IMR-90 (cell line): ENCODE data around the gene DHCR7. TPM values are rescaled to one million over a fixed set of nuclear protein-coding genes. Genes with fewer than 3 reads are reported as not detected.
A peak's percentile ranks its signal among the peaks of the same experiment; 100 is the strongest.

Experiments used
- ATAC-seq: fragments of 200-7000 bp; cut with Tn5 transposase; 2 replicates; pipeline ENCODE4 v1.9.1; 2020; ENCODE audit warnings: low read depth, mild to moderate bottlenecking, moderate library complexity
- BruUV-seq: library from RNA; stranded (reverse); fragments of 400-500 nt; replicated peaks from 2 replicates; lab custom pipeline; 2021; lab: Mats Ljungman, UMichigan
- CTCF ChIA-PET: fragments of 300-600 bp; formaldehyde crosslinking; extraction: SDS; loops from one replicate; lab custom pipeline; 2021; ENCODE audit warnings: antibody characterized with exemption; lab: Yijun Ruan, JAX
- POLR2A ChIA-PET: fragments of 300-600 bp; sonication (Branson Sonifier 250); formaldehyde crosslinking; loops from one replicate; lab custom pipeline; 2022; ENCODE audit warnings: antibody characterized with exemption; ENCODE audit not compliant: unreplicated experiment; lab: Charles Lee
- DNase-seq: peaks from one replicate; pipeline ENCODE4 v3.0.0; 2013
- H2AFZ ChIP-seq: replicated peaks from 2 replicates; pipeline ENCODE3; 2013; ENCODE audit warnings: low read length, mild to moderate bottlenecking; ENCODE audit not compliant: poor library complexity
- H2AK5ac ChIP-seq: 2 replicates; pipeline ENCODE4 v1.6.1; 2013; ENCODE audit warnings: low read depth, low read length, inconsistent platforms
- H2AK9ac ChIP-seq: replicated peaks from 2 replicates; pipeline ENCODE3; 2013; ENCODE audit warnings: mild to moderate bottlenecking, low read depth, low read length, moderate library complexity; ENCODE audit not compliant: poor library complexity
- H2BK120ac ChIP-seq: 2 replicates; pipeline ENCODE4 v1.6.1; 2013; ENCODE audit warnings: low read depth, low read length, inconsistent platforms
- H2BK15ac ChIP-seq: 3 replicates; pipeline ENCODE4 v1.6.1; 2013; ENCODE audit warnings: low read depth, low read length, inconsistent platforms
- H2BK20ac ChIP-seq: 2 replicates; pipeline ENCODE4 v1.6.1; 2013; ENCODE audit warnings: low read depth, mild to moderate bottlenecking, inconsistent platforms, low read length, moderate library complexity
- H2BK5ac ChIP-seq: 2 replicates; pipeline ENCODE4 v1.6.1; 2013; ENCODE audit warnings: mild to moderate bottlenecking, low read depth, low read length, inconsistent platforms; ENCODE audit not compliant: poor library complexity, severe bottlenecking
- H3K14ac ChIP-seq: replicated peaks from 2 replicates; pipeline ENCODE4 v1.6.1; 2013; ENCODE audit warnings: low read depth, low read length, inconsistent platforms
- H3K18ac ChIP-seq: 2 replicates; pipeline ENCODE4 v1.6.1; 2013; ENCODE audit warnings: low read depth, low read length, control low read depth
- H3K23ac ChIP-seq: 2 replicates; pipeline ENCODE4 v1.6.1; 2013; ENCODE audit warnings: low read depth, low read length, inconsistent platforms
- H3K27ac ChIP-seq: 2 replicates; pipeline ENCODE4 v1.5.1; 2013; ENCODE audit warnings: mild to moderate bottlenecking, control low read depth, low read length; ENCODE audit not compliant: insufficient read depth
- H3K27me3 ChIP-seq: 2 replicates; pipeline ENCODE4 v1.6.1; 2013; ENCODE audit warnings: low read length; ENCODE audit not compliant: control insufficient read depth, insufficient read depth
- H3K36me3 ChIP-seq: 2 replicates; pipeline ENCODE4 v1.6.1; 2013; ENCODE audit warnings: low read length, mixed read lengths; ENCODE audit not compliant: control insufficient read depth, insufficient read depth
- H3K4ac ChIP-seq: 2 replicates; pipeline ENCODE4 v1.6.1; 2013; ENCODE audit warnings: low read depth, low read length, inconsistent platforms
- H3K4me1 ChIP-seq: 2 replicates; pipeline ENCODE4 v1.6.1; 2013; ENCODE audit warnings: low read length, mixed read lengths; ENCODE audit not compliant: control insufficient read depth, insufficient read depth
- H3K4me2 ChIP-seq: 2 replicates; pipeline ENCODE4 v1.6.1; 2013; ENCODE audit warnings: low read depth, mild to moderate bottlenecking, control low read depth, low read length, moderate library complexity
- H3K4me3 ChIP-seq: 2 replicates; pipeline ENCODE4 v1.5.1; 2013; ENCODE audit warnings: low read depth, mild to moderate bottlenecking, control low read depth, low read length, moderate library complexity; ENCODE audit not compliant: insufficient read depth
- H3K56ac ChIP-seq: 2 replicates; pipeline ENCODE4 v1.6.1; 2013; ENCODE audit warnings: low read length, inconsistent platforms; ENCODE audit not compliant: insufficient read depth; ENCODE audit errors: extremely low read depth
- H3K79me1 ChIP-seq, 2 experiments: 2 replicates each; pipeline ENCODE4 v1.6.1; 2013; ENCODE audit warnings: low read length in 2 of 2, inconsistent platforms in 1 of 2, low read depth in 1 of 2
- H3K9ac ChIP-seq: 2 replicates; pipeline ENCODE4 v1.6.1; 2013; ENCODE audit warnings: low read depth, low read length, control low read depth
- H3K9me1 ChIP-seq: 2 replicates; pipeline ENCODE4 v1.6.1; 2013; ENCODE audit warnings: low read length, inconsistent platforms; ENCODE audit not compliant: insufficient read depth
- H3K9me3 ChIP-seq: 2 replicates; pipeline ENCODE4 v1.6.1; 2013; ENCODE audit warnings: low read length; ENCODE audit not compliant: control insufficient read depth, insufficient read depth
- H4K20me1 ChIP-seq: 2 replicates; pipeline ENCODE4 v1.6.1; 2013; ENCODE audit warnings: low read length, inconsistent platforms; ENCODE audit not compliant: insufficient read depth
- H4K5ac ChIP-seq: 2 replicates; pipeline ENCODE4 v1.6.1; 2013; ENCODE audit warnings: mild to moderate bottlenecking, low read depth, low read length, control low read depth
- H4K8ac ChIP-seq, 2 experiments: 2 replicates each; pipeline ENCODE4 v1.6.1; 2013; ENCODE audit warnings: low read depth in 2 of 2, low read length in 2 of 2, control low read depth in 1 of 2, inconsistent platforms in 1 of 2
- H4K91ac ChIP-seq: 2 replicates; pipeline ENCODE4 v1.6.1; 2013; ENCODE audit warnings: low read depth, low read length, inconsistent platforms; ENCODE audit not compliant: insufficient read depth
- FOS ChIP-seq: fragments of 150-350 bp; IDR thresholded peaks from 2 replicates; pipeline ENCODE4 v1.6.1; 2016; ENCODE audit warnings: low read depth, low read length
- MAFK ChIP-seq: IDR thresholded peaks from 2 replicates; pipeline ENCODE4 v1.6.1; 2012; ENCODE audit warnings: low read depth, low read length, improper control_type of control experiment
- MAZ ChIP-seq: IDR thresholded peaks from 2 replicates; pipeline ENCODE4 v1.6.1; 2012; ENCODE audit warnings: low read depth, mild to moderate bottlenecking, low read length, improper control_type of control experiment, moderate library complexity, borderline replicate concordance
- RAD21 ChIP-seq: IDR thresholded peaks from 2 replicates; pipeline ENCODE4 v1.6.1; 2012; ENCODE audit warnings: low read length, improper control_type of control experiment
- SMC3 ChIP-seq: fragments of 150-350 bp; IDR thresholded peaks from 2 replicates; pipeline ENCODE4 v1.6.1; 2016; ENCODE audit warnings: low read depth, mild to moderate bottlenecking, antibody characterized with exemption, low read length, moderate library complexity
- WGBS, 2 experiments: methylation state at CpG; one replicate each; pipeline versions ENCODE4 v1.1.5 to v1.1.7; 2013; ENCODE audit warnings: missing lambda C conversion rate in 2 of 2; ENCODE audit not compliant: insufficient read length in 1 of 2; ENCODE audit errors: extremely low coverage in 2 of 2; 5-methylcytosine and 5-hydroxymethylcytosine counted together
- dilution Hi-C: fragments of 300-500 bp; cut with HindIII; formaldehyde crosslinking; loops from one replicate; pipeline ENCODE4 v1.14.3; 2018; ENCODE audit warnings: low sequenced_read_pairs; ENCODE audit not compliant: unreplicated experiment
- in situ Hi-C: fragments of 300-500 bp; cut with MboI; formaldehyde crosslinking; loops from 3 replicates; pipeline ENCODE4 v1.14.3; 2019; ENCODE audit warnings: low sequenced_read_pairs, inconsistent platforms, mixed read lengths
- intact Hi-C: fragments of 100-400 bp; cut with micrococcal nuclease; formaldehyde crosslinking; loops from 2 replicates; pipeline ENCODE4 v1.10.0; 2022
- polyA plus RNA-seq, 3 experiments: library from polyadenylated mRNA; depleted of rRNA; stranded (reverse); fragments of >200 nt; gene quantifications; 2 replicates each; pipeline ENCODE4 v1.2.3, GENCODE V29; 2012; ENCODE audit warnings: low replicate concordance in 1 of 3
- total RNA-seq: library from RNA; depleted of rRNA; stranded (reverse); fragments of >200 nt; gene quantifications from 2 replicates; pipeline ENCODE4 v1.2.3, GENCODE V29; 2012
- TF ChIP-seq, protein P1 (sequence below): conservative IDR thresholded peaks from 2 replicates; pipeline ENCODE4 v1.5.1; 2012; ENCODE audit warnings: mild to moderate bottlenecking, low read depth, low read length, improper control_type of control experiment

The DHCR7 gene
- total and polyA plus RNA-seq, 2 of the 4 experiments (the other 2 are of a cell fraction): 22.0 to 43.3 TPM

DNA sequence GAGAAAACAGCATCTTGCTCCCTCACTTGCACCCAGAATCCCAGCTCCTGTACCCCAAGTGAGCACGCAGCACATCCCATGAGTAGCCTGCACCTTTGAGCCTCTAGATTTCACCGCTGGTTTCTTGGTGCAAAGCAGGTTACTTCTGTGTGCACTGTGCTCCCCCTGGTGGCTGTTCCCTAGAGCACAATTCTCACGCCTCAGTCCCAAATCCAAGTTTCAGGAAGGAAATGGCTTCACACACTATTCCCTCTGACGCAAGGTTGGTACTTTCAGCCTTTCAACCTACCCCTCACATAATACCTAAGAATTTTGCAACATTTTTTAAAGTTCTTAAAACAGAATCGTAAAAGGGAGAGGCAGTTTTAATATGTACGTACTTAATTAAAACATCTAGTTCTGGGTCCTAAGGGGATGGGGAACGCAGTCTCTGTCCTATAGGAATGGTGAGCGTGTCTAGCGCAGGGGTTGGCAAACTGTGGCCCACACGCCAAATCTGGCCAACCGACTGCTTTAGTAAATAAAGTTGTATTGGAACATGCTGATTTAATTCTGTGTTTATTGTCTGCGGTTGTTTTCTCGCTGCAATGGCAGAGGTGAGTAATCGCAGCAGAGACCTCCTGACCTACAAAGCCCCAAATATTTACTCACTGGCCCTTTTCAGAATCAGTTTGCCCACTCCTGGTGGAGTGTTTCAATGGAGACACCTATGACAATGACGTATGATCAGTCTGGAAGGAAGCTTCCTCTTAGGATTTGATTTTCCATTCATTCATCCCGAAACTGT lies 27.5 kb downstream of the DHCR7 start:
- DNase-seq (peak; percentile 55), ATAC-seq (peak; percentile 74)
- Histone ChIP-seq H3K4me3 (no peak overlapping the region), H3K9me1 (no peaks in the 10 kb centered on the region), H2AFZ (no peak overlapping the region), H3K27me3 (peaks cover 23% of the 10 kb centered on the region), H2BK15ac (no peak overlapping the region), H3K4me2 (no peak overlapping the region), H3K14ac (no peak overlapping the region), H3K4me1 (no peaks in the 10 kb centered on the region), H3K27ac (no peak overlapping the region), H4K20me1 (no peaks in the 10 kb centered on the region), H2AK5ac (no peak overlapping the region), H3K79me1 (no peaks in the 10 kb centered on the region), H2AK9ac (no peak overlapping the region), H4K5ac (no peak overlapping the region), H2BK120ac (no peak overlapping the region), H2BK5ac (no peak overlapping the region), H3K56ac (no peak overlapping the region), H3K4ac (no peak overlapping the region), H3K9ac (no peak overlapping the region), H3K23ac (no peak overlapping the region), H3K9me3 (no peaks in the 10 kb centered on the region), H2BK20ac (no peak overlapping the region), H3K36me3 (no peaks in the 10 kb centered on the region), H4K8ac (no peak overlapping the region), H4K91ac (no peak overlapping the region), H3K18ac (no peak overlapping the region)
- intact Hi-C loops: loop anchor here (1.0 to 10.0 kb wide), 2 partner anchors 296 to 953 kb away; no protein-coding TSS in a partner anchor
- ChIA-PET CTCF (no interaction called here), POLR2A (no interaction called here)
- 73% methylated on average over 4 of the region's 16 CpGs; no CpG with 5 or more reads in 1 of the 2 experiments for WGBS, 2 experiments
- dilution Hi-C loops: no loop called here
- BruUV-seq: no TSS peak
- in situ Hi-C loops: no loop called here
- peak; percentile 80 for TF ChIP-seq SMC3
- TF ChIP-seq RAD21: peak; percentile 82
- TF ChIP-seq MAZ: no peak
- no peak for TF ChIP-seq MAFK
- no peak for TF ChIP-seq FOS
- TF ChIP-seq, protein P1, sequence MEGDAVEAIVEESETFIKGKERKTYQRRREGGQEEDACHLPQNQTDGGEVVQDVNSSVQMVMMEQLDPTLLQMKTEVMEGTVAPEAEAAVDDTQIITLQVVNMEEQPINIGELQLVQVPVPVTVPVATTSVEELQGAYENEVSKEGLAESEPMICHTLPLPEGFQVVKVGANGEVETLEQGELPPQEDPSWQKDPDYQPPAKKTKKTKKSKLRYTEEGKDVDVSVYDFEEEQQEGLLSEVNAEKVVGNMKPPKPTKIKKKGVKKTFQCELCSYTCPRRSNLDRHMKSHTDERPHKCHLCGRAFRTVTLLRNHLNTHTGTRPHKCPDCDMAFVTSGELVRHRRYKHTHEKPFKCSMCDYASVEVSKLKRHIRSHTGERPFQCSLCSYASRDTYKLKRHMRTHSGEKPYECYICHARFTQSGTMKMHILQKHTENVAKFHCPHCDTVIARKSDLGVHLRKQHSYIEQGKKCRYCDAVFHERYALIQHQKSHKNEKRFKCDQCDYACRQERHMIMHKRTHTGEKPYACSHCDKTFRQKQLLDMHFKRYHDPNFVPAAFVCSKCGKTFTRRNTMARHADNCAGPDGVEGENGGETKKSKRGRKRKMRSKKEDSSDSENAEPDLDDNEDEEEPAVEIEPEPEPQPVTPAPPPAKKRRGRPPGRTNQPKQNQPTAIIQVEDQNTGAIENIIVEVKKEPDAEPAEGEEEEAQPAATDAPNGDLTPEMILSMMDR: peak; percentile 70
